ENCODE measurements around the gene TOMM5.

DNA sequence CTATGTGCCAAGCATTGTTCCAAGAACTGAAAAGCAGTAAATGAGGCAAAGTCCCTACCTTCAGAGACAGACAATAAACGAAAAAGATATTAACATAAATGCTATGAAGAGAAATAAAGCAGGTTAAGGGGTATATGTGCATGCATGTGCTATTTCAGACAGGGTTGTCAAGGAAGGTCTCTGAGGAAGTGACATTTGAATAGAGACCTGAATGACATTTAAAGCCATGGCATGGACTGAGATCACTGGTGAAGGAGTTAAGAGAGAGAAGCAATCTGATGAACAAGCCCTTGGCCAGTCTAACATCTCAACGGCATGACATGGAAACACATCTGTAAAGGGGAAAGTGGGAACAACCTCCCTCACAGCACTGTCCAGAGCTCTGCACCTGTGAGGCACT is 30.7 kb downstream of the TOMM5 start:
- TF ChIP-seq, protein P1, sequence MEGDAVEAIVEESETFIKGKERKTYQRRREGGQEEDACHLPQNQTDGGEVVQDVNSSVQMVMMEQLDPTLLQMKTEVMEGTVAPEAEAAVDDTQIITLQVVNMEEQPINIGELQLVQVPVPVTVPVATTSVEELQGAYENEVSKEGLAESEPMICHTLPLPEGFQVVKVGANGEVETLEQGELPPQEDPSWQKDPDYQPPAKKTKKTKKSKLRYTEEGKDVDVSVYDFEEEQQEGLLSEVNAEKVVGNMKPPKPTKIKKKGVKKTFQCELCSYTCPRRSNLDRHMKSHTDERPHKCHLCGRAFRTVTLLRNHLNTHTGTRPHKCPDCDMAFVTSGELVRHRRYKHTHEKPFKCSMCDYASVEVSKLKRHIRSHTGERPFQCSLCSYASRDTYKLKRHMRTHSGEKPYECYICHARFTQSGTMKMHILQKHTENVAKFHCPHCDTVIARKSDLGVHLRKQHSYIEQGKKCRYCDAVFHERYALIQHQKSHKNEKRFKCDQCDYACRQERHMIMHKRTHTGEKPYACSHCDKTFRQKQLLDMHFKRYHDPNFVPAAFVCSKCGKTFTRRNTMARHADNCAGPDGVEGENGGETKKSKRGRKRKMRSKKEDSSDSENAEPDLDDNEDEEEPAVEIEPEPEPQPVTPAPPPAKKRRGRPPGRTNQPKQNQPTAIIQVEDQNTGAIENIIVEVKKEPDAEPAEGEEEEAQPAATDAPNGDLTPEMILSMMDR (IDR thresholded peaks at IDR 0.05; ENCODE audit: low read length), result no peak
- no peak for TF ChIP-seq EZH2 (optimal IDR thresholded peaks at IDR 0.05; ENCODE audit: low read depth, low read length)
- no peak for TF ChIP-seq EZH2phosphoT487 (IDR thresholded peaks at IDR 0.05; ENCODE audit: low read length)
